Endodermal cell (in vitro differentiated cells): ENCODE results near the gene STX11. TPM values are rescaled to one million over a fixed set of nuclear protein-coding genes. Genes with fewer than 3 reads are reported as not detected.
A peak's percentile ranks its signal among the peaks of the same experiment; 100 is the strongest.

Experiments
- DNase-seq: peaks from one replicate; pipeline ENCODE4 v3.0.0-alpha.2; 2017
- H3K27ac ChIP-seq: 2 replicates; pipeline ENCODE4 v1.5.1; 2013; ENCODE audit warnings: mild to moderate bottlenecking, low read depth, low read length, moderate library complexity
- H3K27me3 ChIP-seq: 2 replicates; pipeline ENCODE4 v1.6.1; 2013; ENCODE audit warnings: mild to moderate bottlenecking, low read length, moderate library complexity; ENCODE audit not compliant: insufficient read depth, control insufficient read depth, poor library complexity, severe bottlenecking
- H3K36me3 ChIP-seq: 2 replicates; pipeline ENCODE4 v1.7.0; 2013; ENCODE audit warnings: mild to moderate bottlenecking, low read length, moderate library complexity; ENCODE audit not compliant: control insufficient read depth, insufficient read depth
- H3K4me1 ChIP-seq: one replicate; pipeline ENCODE4 v1.7.0; 2013; ENCODE audit warnings: low read length; ENCODE audit not compliant: control insufficient read depth, insufficient read depth
- H3K4me3 ChIP-seq: 2 replicates; pipeline ENCODE4 v1.5.1; 2013; ENCODE audit warnings: mild to moderate bottlenecking, low read length, moderate library complexity
- H3K9ac ChIP-seq: 2 replicates; pipeline ENCODE4 v1.6.1; 2013; ENCODE audit warnings: mild to moderate bottlenecking, low read length, moderate library complexity; ENCODE audit not compliant: poor library complexity, severe bottlenecking; ENCODE audit errors: extremely low read depth
- H3K9me3 ChIP-seq: 2 replicates; pipeline ENCODE4 v1.6.1; 2013; ENCODE audit warnings: mild to moderate bottlenecking, low read length, moderate library complexity; ENCODE audit not compliant: control insufficient read depth
- H3K27ac Mint-ChIP-seq: 2 replicates; pipeline ENCODE4 v1.8.0; 2020; ENCODE audit warnings: mixed read lengths
- H3K27me3 Mint-ChIP-seq: 2 replicates; pipeline ENCODE4 v1.8.0; 2021; ENCODE audit warnings: mild to moderate bottlenecking, mixed read lengths; ENCODE audit not compliant: insufficient read depth
- H3K36me3 Mint-ChIP-seq: 2 replicates; pipeline ENCODE4 v1.8.0; 2020; ENCODE audit warnings: low read depth, mixed read lengths
- H3K4me1 Mint-ChIP-seq: 2 replicates; pipeline ENCODE4 v1.8.0; 2020; ENCODE audit warnings: mixed read lengths
- H3K4me3 Mint-ChIP-seq: 2 replicates; pipeline ENCODE4 v1.8.0; 2020; ENCODE audit warnings: mild to moderate bottlenecking, moderate library complexity, mixed read lengths
- H3K9me3 Mint-ChIP-seq: 2 replicates; pipeline ENCODE4 v1.8.0; 2020; ENCODE audit warnings: mild to moderate bottlenecking, mixed read lengths
- CTCF ChIP-seq: fragments of 200-600 bp; sonication (generic); conservative IDR thresholded peaks from 2 replicates; pipeline ENCODE4 v1.5.0; 2021; ENCODE audit warnings: antibody characterized with exemption, mild to moderate bottlenecking
- WGBS, 2 experiments: methylation state at CpG; one replicate each; pipeline versions ENCODE4 v1.1.5 to v1.1.7; 2013; ENCODE audit warnings: missing lambda C conversion rate in 2 of 2, mixed read lengths in 1 of 2; ENCODE audit not compliant: insufficient coverage in 1 of 2, insufficient read length in 1 of 2; 5-methylcytosine and 5-hydroxymethylcytosine counted together
- long read RNA-seq, 4 experiments: library from polyadenylated mRNA in 2 of 4; library from RNA in 1 of 4; library from capped mRNA in 1 of 4; stranded (forward) in 3 of 4; unstranded in 1 of 4; transcript quantifications; one replicate each; pipeline ENCODE4 v2.0.0, GENCODE V29; 2020 to 2021; ENCODE audit warnings: inconsistent platforms in 1 of 4
- polyA plus RNA-seq, 2 experiments: library from polyadenylated mRNA; stranded (reverse); fragments of 50-300 nt; gene quantifications; one replicate each; pipeline ENCODE4 v1.2.3, GENCODE V29; 2013
- total RNA-seq, 2 donors: library from RNA; stranded (reverse); fragmentation: NEBNext Ultra II Directional in 1 of 2; extraction: Animal tissue kit (Norgen Biotek cat#: 25700) in 1 of 2; gene quantifications; 2 replicates in 1 of 2; 3 replicates in 1 of 2; pipeline ENCODE4 v1.2.1, GENCODE V29; 2021

STX11 gene
- under 1 TPM in 1 of 2 donors, not detected in 1; 0.29 TPM for total RNA-seq
- polyA plus RNA-seq (2013, experiment 1 of 2): not detected
- 0.33 TPM for polyA plus RNA-seq (2013, experiment 2 of 2)
- long read RNA-seq, experiment 1: 0 reads
- long read RNA-seq, experiment 2, partial matches to known transcripts: 0 of 2 reads
- long read RNA-seq, experiment 2, other reads (novel, unspliced or antisense): 0 of 2 reads
- long read RNA-seq, experiment 3: 0 reads
- long read RNA-seq, experiment 4: 0 reads

- DNase-seq: peak; percentile 86
- no peaks in the 10 kb centered on the region for H3K9me3 ChIP-seq
- H3K27me3 ChIP-seq: peaks cover 47% of the 10 kb centered on the region
- 0 to 1% methylated on average over 30 to 93 of the region's 93 CpGs for WGBS, 2 experiments
- peak within 1 kb of the TSS; percentile 85 for H3K4me3 ChIP-seq
- no peaks in the 10 kb centered on the region for H3K36me3 ChIP-seq
- Mint-ChIP-seq H3K36me3 (no peaks in the 10 kb centered on the region), H3K27me3 (peaks cover 74% of the 10 kb centered on the region), H3K27ac (peak within 1 kb of the TSS; percentile 22), H3K9me3 (no peaks in the 10 kb centered on the region), H3K4me1 (peaks cover 7% of the 10 kb centered on the region), H3K4me3 (peak within 1 kb of the TSS; percentile 74)
- peak within 1 kb of the TSS; percentile 21 for H3K9ac ChIP-seq
- no peak for TF ChIP-seq CTCF
- H3K27ac ChIP-seq: no peak within 1 kb of the TSS
- H3K4me1 ChIP-seq: no peaks in the 10 kb centered on the region
Measured at GRCh38 chr6:144149894-144150709, at the start of gene STX11. Gene STX11, plus strand, starts transcription at chr6:144150517. Its CDS starts 36,111 bp downstream, at chr6:144186628.

DNA sequence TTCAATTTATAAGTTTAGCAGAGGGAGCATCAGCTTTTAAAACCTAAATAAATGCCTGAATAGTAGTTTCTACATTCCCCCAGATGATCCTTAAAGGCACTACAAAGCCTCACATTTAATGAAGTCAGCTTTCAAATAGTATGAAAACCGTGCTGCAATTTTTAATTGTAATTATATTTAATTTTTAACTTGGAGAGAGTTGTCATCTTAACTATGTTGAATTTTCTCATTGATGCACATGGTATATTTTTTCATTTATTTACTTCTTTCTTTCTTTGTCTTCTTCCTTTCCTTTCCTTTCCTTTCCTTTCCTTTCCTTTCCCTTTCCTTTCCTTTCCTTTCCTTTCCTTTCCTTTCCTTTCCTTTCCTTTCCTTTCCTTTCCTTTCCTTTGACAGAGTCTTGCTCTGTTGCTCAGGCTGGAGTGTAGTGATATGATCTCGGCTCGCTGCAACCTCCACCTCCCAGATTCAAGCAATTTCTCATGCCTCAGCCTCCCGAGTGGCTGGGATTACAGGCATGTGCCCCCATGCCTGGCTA lies 47.2 kb upstream of the STX11 start:
- no peak overlapping the region for H3K27ac ChIP-seq
- H3K27me3 ChIP-seq: peaks cover 14% of the 10 kb centered on the region
- H3K9ac ChIP-seq: no peak overlapping the region
- H3K36me3 ChIP-seq: no peaks in the 10 kb centered on the region
- Mint-ChIP-seq H3K4me3 (no peak overlapping the region), H3K27me3 (peaks cover 15% of the 10 kb centered on the region), H3K36me3 (no peaks in the 10 kb centered on the region), H3K4me1 (no peaks in the 10 kb centered on the region), H3K27ac (no peak overlapping the region), H3K9me3 (no peaks in the 10 kb centered on the region)
- no peak for TF ChIP-seq CTCF
- no peak for DNase-seq
- H3K4me1 ChIP-seq: no peaks in the 10 kb centered on the region
- H3K4me3 ChIP-seq: no peak overlapping the region
- WGBS, 2 experiments: 91% methylated on average over 4 of the region's 4 CpGs; no CpG with 5 or more reads in 1 of the 2 experiments
- no peaks in the 10 kb centered on the region for H3K9me3 ChIP-seq

DNA sequence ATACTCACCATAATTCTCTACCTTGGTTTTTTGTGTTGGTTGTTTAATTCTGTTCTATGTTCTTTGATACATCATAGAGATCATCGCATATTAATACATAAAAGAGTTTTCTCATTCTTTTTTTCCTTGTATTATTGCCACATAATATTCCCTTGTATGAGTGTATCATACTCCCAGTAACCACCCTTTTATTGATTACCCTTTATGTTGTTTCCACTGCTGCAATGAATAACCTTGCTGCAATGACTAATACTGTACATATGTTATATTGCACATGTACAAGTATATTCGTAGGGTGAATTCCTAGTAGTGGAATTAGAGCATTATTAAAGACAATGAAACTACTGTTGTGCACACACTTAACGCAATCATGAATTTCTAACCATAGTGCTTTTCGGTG lies 45.8 kb upstream of the STX11 start:
- no peaks in the 10 kb centered on the region for H3K4me1 Mint-ChIP-seq
- H3K9me3 ChIP-seq: no peaks in the 10 kb centered on the region
- TF ChIP-seq CTCF: no peak
- 63% methylated on average over 3 of the region's 4 CpGs; no CpG with 5 or more reads in 1 of the 2 experiments for WGBS, 2 experiments
- no peak overlapping the region for H3K4me3 ChIP-seq
- no peak overlapping the region for H3K9ac ChIP-seq
- no peaks in the 10 kb centered on the region for H3K36me3 Mint-ChIP-seq
- no peak for DNase-seq
- no peak overlapping the region for H3K27ac Mint-ChIP-seq
- peaks cover 7% of the 10 kb centered on the region for H3K27me3 Mint-ChIP-seq
- H3K4me1 ChIP-seq: no peaks in the 10 kb centered on the region
- H3K27ac ChIP-seq: no peak overlapping the region
- H3K4me3 Mint-ChIP-seq: no peak overlapping the region
- peaks cover under 1% of the 10 kb centered on the region for H3K27me3 ChIP-seq
- no peaks in the 10 kb centered on the region for H3K36me3 ChIP-seq
- H3K9me3 Mint-ChIP-seq: no peaks in the 10 kb centered on the region
